ENCODE measurements around the gene STXBP6. TPM values are rescaled to one million over a fixed set of nuclear protein-coding genes. Genes with fewer than 3 reads are reported as not detected.
A peak's percentile ranks its signal among the peaks of the same experiment; 100 is the strongest.

Gene STXBP6
- total and polyA plus RNA-seq, 2 of the 13 experiments (the other 11 are each of a cell fraction or from before 2014, with no cell fraction given), result 35.3 to 42.8 TPM

DNA sequence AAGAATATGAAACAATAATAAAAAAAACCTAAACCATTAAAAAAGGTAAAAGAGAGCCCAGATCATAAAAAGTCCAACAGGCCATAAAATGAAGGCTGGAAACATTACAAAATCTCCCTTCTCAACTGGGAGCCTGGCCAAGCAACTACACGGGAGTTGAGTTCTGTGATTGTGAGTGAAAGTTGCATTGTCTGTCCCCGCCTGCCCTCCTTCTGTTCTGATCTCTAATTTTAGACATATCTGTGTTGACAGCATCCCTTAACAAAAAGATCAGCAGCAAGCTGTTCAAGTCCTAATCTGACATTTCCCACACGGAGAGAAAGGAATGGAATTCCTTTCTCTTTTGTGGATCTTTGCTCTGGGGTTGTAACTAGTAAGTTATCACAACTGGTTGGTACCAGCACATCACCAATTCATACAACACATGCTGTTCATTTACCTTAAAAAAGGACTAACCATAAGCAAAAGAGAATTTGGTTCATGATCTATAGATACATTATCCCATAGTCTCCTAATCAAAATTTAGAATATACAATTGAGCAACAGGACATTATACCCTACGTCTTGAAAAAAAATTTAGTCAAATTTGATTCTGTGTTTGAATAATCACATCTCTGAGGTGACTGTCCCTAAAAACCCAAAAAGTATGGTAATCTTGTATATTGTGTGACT lies 210.9 kb downstream of the STXBP6 start (continued):
- TF ChIP-seq, protein P1, sequence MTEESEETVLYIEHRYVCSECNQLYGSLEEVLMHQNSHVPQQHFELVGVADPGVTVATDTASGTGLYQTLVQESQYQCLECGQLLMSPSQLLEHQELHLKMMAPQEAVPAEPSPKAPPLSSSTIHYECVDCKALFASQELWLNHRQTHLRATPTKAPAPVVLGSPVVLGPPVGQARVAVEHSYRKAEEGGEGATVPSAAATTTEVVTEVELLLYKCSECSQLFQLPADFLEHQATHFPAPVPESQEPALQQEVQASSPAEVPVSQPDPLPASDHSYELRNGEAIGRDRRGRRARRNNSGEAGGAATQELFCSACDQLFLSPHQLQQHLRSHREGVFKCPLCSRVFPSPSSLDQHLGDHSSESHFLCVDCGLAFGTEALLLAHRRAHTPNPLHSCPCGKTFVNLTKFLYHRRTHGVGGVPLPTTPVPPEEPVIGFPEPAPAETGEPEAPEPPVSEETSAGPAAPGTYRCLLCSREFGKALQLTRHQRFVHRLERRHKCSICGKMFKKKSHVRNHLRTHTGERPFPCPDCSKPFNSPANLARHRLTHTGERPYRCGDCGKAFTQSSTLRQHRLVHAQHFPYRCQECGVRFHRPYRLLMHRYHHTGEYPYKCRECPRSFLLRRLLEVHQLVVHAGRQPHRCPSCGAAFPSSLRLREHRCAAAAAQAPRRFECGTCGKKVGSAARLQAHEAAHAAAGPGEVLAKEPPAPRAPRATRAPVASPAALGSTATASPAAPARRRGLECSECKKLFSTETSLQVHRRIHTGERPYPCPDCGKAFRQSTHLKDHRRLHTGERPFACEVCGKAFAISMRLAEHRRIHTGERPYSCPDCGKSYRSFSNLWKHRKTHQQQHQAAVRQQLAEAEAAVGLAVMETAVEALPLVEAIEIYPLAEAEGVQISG (CRISPR knock-in tag; IDR thresholded peaks at IDR 0.05), result no peak
- TF ChIP-seq ATAD3A (CRISPR knock-in tag; IDR thresholded peaks at IDR 0.05), result no peak
- TF ChIP-seq ZNF333 (CRISPR knock-in tag; IDR thresholded peaks at IDR 0.05; ENCODE audit: borderline replicate concordance), result no peak
- no peak for TF ChIP-seq NFYB (CRISPR knock-in tag; IDR thresholded peaks at IDR 0.05)
- no peak for TF ChIP-seq ZNF558 (CRISPR knock-in tag; IDR thresholded peaks at IDR 0.05; ENCODE audit: borderline replicate concordance)
- TF ChIP-seq ZSCAN22 (CRISPR knock-in tag; IDR thresholded peaks at IDR 0.05), result 0 out of 2 replicates have a peak, but pooled peaks have one; percentile 41
- TF ChIP-seq ELF4 (CRISPR knock-in tag; IDR thresholded peaks at IDR 0.05; ENCODE audit: borderline replicate concordance), result 0 out of 2 replicates have a peak, but pooled peaks have one; percentile 12
- no peak; the same call in 1 of the 2 replicates for TF ChIP-seq POLR2AphosphoS5 (IDR thresholded peaks at IDR 0.05; ENCODE audit: low read depth, low read length)
- TF ChIP-seq ETV6 (CRISPR knock-in tag; conservative IDR thresholded peaks at IDR 0.05), result no peak
- no peak for TF ChIP-seq RAD21 (CRISPR knock-in tag; IDR thresholded peaks at IDR 0.05)
- 0 out of 2 replicates have a peak, but pooled peaks have one; percentile 5 for TF ChIP-seq GZF1 (CRISPR knock-in tag; IDR thresholded peaks at IDR 0.05)
- no peak for TF ChIP-seq NR2F2 (IDR thresholded peaks at IDR 0.05; ENCODE audit: borderline replicate concordance, low read depth)
- 0 out of 2 replicates have a peak, but pooled peaks have one; percentile 20 for TF ChIP-seq ARHGAP35 (CRISPR knock-in tag; IDR thresholded peaks at IDR 0.05; ENCODE audit: borderline replicate concordance)
- TF ChIP-seq, protein P2, sequence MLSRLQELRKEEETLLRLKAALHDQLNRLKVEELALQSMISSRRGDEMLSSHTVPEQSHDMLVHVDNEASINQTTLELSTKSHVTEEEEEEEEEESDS (CRISPR knock-in tag; IDR thresholded peaks at IDR 0.05; ENCODE audit: borderline replicate concordance), result no peak
- TF ChIP-seq KDM5A (IDR thresholded peaks at IDR 0.05; ENCODE audit: borderline replicate concordance, low read length), result 0 out of 2 replicates have a peak, but pooled peaks have one; percentile 19

Data from HepG2 (cell line).